H9 (cell line): Measurements from ENCODE around the gene XXYLT1. TPM values are rescaled to one million over a fixed set of nuclear protein-coding genes. Genes with fewer than 3 reads are reported as not detected.

Source experiments
- DNase-seq: peaks from one replicate; pipeline ENCODE4 v3.0.0-alpha.2; 2017
- H2AFZ ChIP-seq: one replicate; pipeline ENCODE4 v1.6.1; 2013; ENCODE audit warnings: mild to moderate bottlenecking, low read length, control low read depth, moderate library complexity
- H2AK5ac ChIP-seq: 2 replicates; pipeline ENCODE4 v1.6.1; 2013; ENCODE audit warnings: low read length, control low read depth, mixed read lengths; ENCODE audit not compliant: insufficient read length
- H2BK120ac ChIP-seq: one replicate; pipeline ENCODE4 v1.6.1; 2013; ENCODE audit warnings: low read depth, mild to moderate bottlenecking, low read length, control low read depth, inconsistent platforms; ENCODE audit not compliant: poor library complexity, severe bottlenecking
- H2BK12ac ChIP-seq: 2 replicates; pipeline ENCODE4 v1.6.1; 2013; ENCODE audit warnings: low read length, control low read depth, mixed read lengths, low read depth; ENCODE audit not compliant: insufficient read length
- H2BK15ac ChIP-seq: 2 replicates; pipeline ENCODE4 v1.6.1; 2013; ENCODE audit warnings: low read depth, low read length, control low read depth
- H2BK20ac ChIP-seq: one replicate; pipeline ENCODE4 v1.6.1; 2013; ENCODE audit warnings: low read depth, mild to moderate bottlenecking, low read length, control low read depth, inconsistent platforms; ENCODE audit not compliant: poor library complexity, severe bottlenecking
- H2BK5ac ChIP-seq: 2 replicates; pipeline ENCODE4 v1.6.1; 2013; ENCODE audit warnings: low read length, control low read depth, mixed read lengths; ENCODE audit not compliant: insufficient read length
- H3K14ac ChIP-seq: 2 replicates; pipeline ENCODE4 v1.6.1; 2013; ENCODE audit warnings: low read length, control low read depth; ENCODE audit not compliant: insufficient read depth
- H3K18ac ChIP-seq: 2 replicates; pipeline ENCODE4 v1.6.1; 2013; ENCODE audit warnings: low read depth, mild to moderate bottlenecking, mixed read lengths, low read length, control low read depth; ENCODE audit not compliant: insufficient read length
- H3K23ac ChIP-seq: 2 replicates; pipeline ENCODE4 v1.6.1; 2013; ENCODE audit warnings: low read length, control low read depth, mixed read lengths, low read depth; ENCODE audit not compliant: insufficient read length
- H3K23me2 ChIP-seq: 2 replicates; pipeline ENCODE4 v1.6.1; 2013; ENCODE audit warnings: low read depth, mild to moderate bottlenecking, mixed read lengths, low read length, control low read depth; ENCODE audit not compliant: insufficient read length, poor library complexity, severe bottlenecking
- H3K27ac ChIP-seq: 2 replicates; pipeline ENCODE4 v1.5.1; 2013; ENCODE audit warnings: low read length, control low read depth, mixed read lengths, low read depth; ENCODE audit not compliant: insufficient read length
- H3K27me3 ChIP-seq: 2 replicates; pipeline ENCODE4 v1.6.1; 2013; ENCODE audit warnings: low read length, control low read depth, inconsistent platforms; ENCODE audit not compliant: insufficient read depth
- H3K4ac ChIP-seq: 2 replicates; pipeline ENCODE4 v1.6.1; 2013; ENCODE audit warnings: low read depth, mild to moderate bottlenecking, control low read depth, inconsistent platforms, low read length, moderate library complexity
- H3K4me1 ChIP-seq: 2 replicates; pipeline ENCODE4 v1.6.1; 2013; ENCODE audit warnings: low read length, control low read depth, inconsistent platforms; ENCODE audit not compliant: insufficient read depth
- H3K4me2 ChIP-seq: 2 replicates; pipeline ENCODE4 v1.6.1; 2013; ENCODE audit warnings: low read length, control low read depth, mixed read lengths; ENCODE audit not compliant: insufficient read length, insufficient read depth
- H3K56ac ChIP-seq: 2 replicates; pipeline ENCODE4 v1.6.1; 2013; ENCODE audit warnings: low read depth, mild to moderate bottlenecking, mixed read lengths, low read length, control low read depth; ENCODE audit not compliant: insufficient read length
- H3K79me1 ChIP-seq: 2 replicates; pipeline ENCODE4 v1.6.1; 2013; ENCODE audit warnings: low read depth, mild to moderate bottlenecking, moderate library complexity, low read length, control low read depth, inconsistent platforms; ENCODE audit not compliant: insufficient read depth, poor library complexity, severe bottlenecking
- H3K79me2 ChIP-seq: 2 replicates; pipeline ENCODE4 v1.6.1; 2013; ENCODE audit warnings: low read length, control low read depth, inconsistent platforms; ENCODE audit not compliant: insufficient read depth
- H3K9ac ChIP-seq: 2 replicates; pipeline ENCODE4 v1.6.1; 2013; ENCODE audit warnings: low read length, control low read depth, mixed read lengths; ENCODE audit not compliant: insufficient read length; ENCODE audit errors: extremely low read depth
- H3K9me3 ChIP-seq: one replicate; pipeline ENCODE4 v1.6.1; 2013; ENCODE audit warnings: low read depth, low read length, inconsistent platforms; ENCODE audit not compliant: control insufficient read depth
- H3T11ph ChIP-seq: one replicate; pipeline ENCODE4 v1.6.1; 2013; ENCODE audit warnings: mild to moderate bottlenecking, low read length, control low read depth, inconsistent platforms
- H4K20me1 ChIP-seq: one replicate; pipeline ENCODE4 v1.6.1; 2013; ENCODE audit not compliant: control insufficient read depth, insufficient read length, insufficient read depth
- H4K5ac ChIP-seq: 2 replicates; pipeline ENCODE4 v1.6.1; 2013; ENCODE audit warnings: low read depth, mild to moderate bottlenecking, mixed read lengths, low read length, control low read depth; ENCODE audit not compliant: insufficient read length
- H4K8ac ChIP-seq: replicated peaks from 2 replicates; pipeline ENCODE4 v1.6.1; 2013; ENCODE audit warnings: low read length, control low read depth, mixed read lengths, low read depth; ENCODE audit not compliant: insufficient read length
- H4K91ac ChIP-seq: 2 replicates; pipeline ENCODE4 v1.6.1; 2013; ENCODE audit warnings: low read depth, mild to moderate bottlenecking, moderate library complexity, mixed read lengths, low read length, control low read depth; ENCODE audit not compliant: insufficient read length
- H3K27ac Mint-ChIP-seq, 3 experiments: 2 replicates in 2 of 3; 3 replicates in 1 of 3; pipeline ENCODE4 v1.8.0; 2020 to 2021; ENCODE audit warnings: mixed read lengths in 3 of 3, mild to moderate bottlenecking in 1 of 3, moderate library complexity in 1 of 3
- H3K27me3 Mint-ChIP-seq: 2 replicates; pipeline ENCODE4 v1.8.0; 2021; ENCODE audit warnings: low read depth, mild to moderate bottlenecking, moderate library complexity, mixed read lengths
- H3K36me3 Mint-ChIP-seq, 3 experiments: 2 replicates in 2 of 3; 3 replicates in 1 of 3; pipeline ENCODE4 v1.8.0; 2020 to 2021; ENCODE audit warnings: low read depth in 3 of 3, mixed read lengths in 3 of 3; ENCODE audit not compliant: insufficient read depth in 1 of 3
- H3K4me1 Mint-ChIP-seq, 2 experiments: 2 replicates each; pipeline ENCODE4 v1.8.0; 2020; ENCODE audit warnings: mixed read lengths in 2 of 2
- H3K4me3 Mint-ChIP-seq, 2 experiments: 2 replicates in 1 of 2; 3 replicates in 1 of 2; pipeline ENCODE4 v1.8.0; 2020 to 2021; ENCODE audit warnings: mild to moderate bottlenecking in 2 of 2, mixed read lengths in 2 of 2, moderate library complexity in 1 of 2
- H3K9me3 Mint-ChIP-seq, 2 experiments: 2 replicates in 1 of 2; 3 replicates in 1 of 2; pipeline ENCODE4 v1.8.0; 2020; ENCODE audit warnings: mild to moderate bottlenecking in 2 of 2, mixed read lengths in 2 of 2, moderate library complexity in 1 of 2
- CTCF ChIP-seq: fragments of 200-600 bp; sonication (generic); conservative IDR thresholded peaks from 3 replicates; pipeline ENCODE4 v1.8.0; 2021; ENCODE audit warnings: antibody characterized with exemption, mild to moderate bottlenecking
- WGBS: extraction: QIAGEN DNeasy Blood & Tissue Kit; methylation state at CpG from one replicate; pipeline ENCODE4 v1.1.7; 2013; ENCODE audit warnings: missing lambda C conversion rate, low lambda C conversion rate, mixed read lengths; ENCODE audit not compliant: insufficient read length; ENCODE audit errors: extremely low coverage; 5-methylcytosine and 5-hydroxymethylcytosine counted together
- total RNA-seq: library from RNA; stranded (reverse); gene quantifications from 2 replicates; pipeline ENCODE4 v1.2.1, GENCODE V29; 2021

XXYLT1 gene
- total RNA-seq, 1 experiment from 2014 or later: 22.7 TPM

- Mint-ChIP-seq H3K4me1 (peaks cover 7 to 33% of the 10 kb centered on the region in 2 experiments), H3K27me3 (no peaks in the 10 kb centered on the region; the same call in none of the 2 replicates)
- H3T11ph ChIP-seq: no peak overlapping the region
Observed at GRCh38 chr3:195059006-195059350, 212.0 kb downstream of the XXYLT1 start.

More at GRCh38 chr3:195059006-195059350, 212.0 kb downstream of the XXYLT1 start:
- Histone ChIP-seq H2BK20ac (no peak overlapping the region), H2BK15ac (no peak overlapping the region), H4K5ac (no peak overlapping the region), H4K8ac (no peak overlapping the region), H3K9me3 (no peaks in the 10 kb centered on the region), H2BK12ac (no peak overlapping the region), H3K23ac (no peak overlapping the region), H3K4me2 (no peak overlapping the region), H2AK5ac (no peak overlapping the region), H3K27ac (no peak overlapping the region), H3K23me2 (peaks cover 3% of the 10 kb centered on the region), H3K4ac (no peak overlapping the region), H4K91ac (no peak overlapping the region), H2AFZ (no peak overlapping the region), H3K79me2 (no peaks in the 10 kb centered on the region), H3K14ac (no peak overlapping the region), H3K56ac (no peak overlapping the region), H3K4me1 (no peaks in the 10 kb centered on the region), H2BK120ac (no peak overlapping the region), H4K20me1 (no peaks in the 10 kb centered on the region), H2BK5ac (no peak overlapping the region), H3K9ac (no peak overlapping the region), H3K27me3 (no peaks in the 10 kb centered on the region), H3K18ac (no peak overlapping the region), H3K79me1 (no peaks in the 10 kb centered on the region)
- no peaks in the 10 kb centered on the region; a peak in 2 of 7 replicates for H3K36me3 Mint-ChIP-seq
- TF ChIP-seq CTCF: no peak
- no peak for DNase-seq
- H3K9me3 Mint-ChIP-seq: no peaks in the 10 kb centered on the region
- WGBS: no CpG with 5 or more reads among the region's 13 CpGs
- no peak overlapping the region for H3K4me3 Mint-ChIP-seq
- H3K27ac Mint-ChIP-seq: peak overlapping the region in 1 of 3 experiments; percentile 85; a peak in 1 of 7 replicates
